Activated CD8-positive, alpha-beta memory T cell treated with anti-CD3 and anti-CD28 coated beads, Interleukin-2, amount 50 U/mL, for 4 hours (primary cell): ENCODE results near the gene CAMK2B.
A peak's percentile ranks its signal among the peaks of the same experiment; 100 is the strongest.

Experiments used
- DNase-seq: peaks from one replicate; pipeline ENCODE4 v3.0.0-alpha.2; 2020

The CAMK2B gene

GRCh38 chr7:44285561-44285960 lies 39.8 kb downstream of the CAMK2B start:
- DNase-seq, result no peak

GRCh38 chr7:44284881-44285541 lies 40.4 kb downstream of the CAMK2B start:
- DNase-seq, result no peak

GRCh38 chr7:44284216-44284615 lies 41.2 kb downstream of the CAMK2B start:
- DNase-seq, result no peak

- no peak for DNase-seq
Measured at GRCh38 chr7:44283381-44284211, 41.8 kb downstream of the CAMK2B start.

- peak; percentile 12 for DNase-seq
Measured at GRCh38 chr7:44282601-44283171, 42.7 kb downstream of the CAMK2B start.

- no peak for DNase-seq
Measured at GRCh38 chr7:44281811-44282600, 43.4 kb downstream of the CAMK2B start.

- DNase-seq, result no peak
Measured at GRCh38 chr7:44280993-44281721, 44.2 kb downstream of the CAMK2B start.

GRCh38 chr7:44280636-44280992 lies 44.8 kb downstream of the CAMK2B start:
- DNase-seq, result no peak

GRCh38 chr7:44279731-44280505 lies 45.5 kb downstream of the CAMK2B start:
- DNase-seq, result no peak

- no peak for DNase-seq
Measured at GRCh38 chr7:44279286-44279685, 46.1 kb downstream of the CAMK2B start.

GRCh38 chr7:44278451-44279161 lies 46.8 kb downstream of the CAMK2B start:
- no peak for DNase-seq

GRCh38 chr7:44277851-44278250 lies 47.5 kb downstream of the CAMK2B start:
- no peak for DNase-seq

- DNase-seq, result no peak
Measured at GRCh38 chr7:44277391-44277790, 48.0 kb downstream of the CAMK2B start.

- DNase-seq, result no peak
Measured at GRCh38 chr7:44276571-44277221, 48.7 kb downstream of the CAMK2B start.

GRCh38 chr7:44275957-44276570 lies 49.3 kb downstream of the CAMK2B start:
- DNase-seq, result no peak

GRCh38 chr7:44275146-44275545 lies 50.2 kb downstream of the CAMK2B start:
- DNase-seq, result no peak

GRCh38 chr7:44274623-44274975 lies 50.8 kb downstream of the CAMK2B start:
- DNase-seq, result no peak

- no peak for DNase-seq
Measured at GRCh38 chr7:44273681-44274622, 51.4 kb downstream of the CAMK2B start.

GRCh38 chr7:44272981-44273380 lies 52.4 kb downstream of the CAMK2B start:
- no peak for DNase-seq
